Measurements from ENCODE around the gene BID. TPM values are rescaled to one million over a fixed set of nuclear protein-coding genes. Genes with fewer than 3 reads are reported as not detected.

BID gene
- total RNA-seq, 1 experiment from 2014 or later: 32.5 TPM

GRCh38 chr22:17783773-17784480, 9.7 kb upstream of the BID start:
- CTCF ChIA-PET: interaction anchor here (1.2 to 7.2 kb wide), 8 partner anchors 12 to 305 kb away, joined by 3 to 302 read pairs (median 22); partner anchors contain the start of gene BID
- H3K9me3 Mint-ChIP-seq: no peaks in the 10 kb centered on the region
- no peak overlapping the region for H3K27ac Mint-ChIP-seq
- H3K4me3 Mint-ChIP-seq: no peak overlapping the region
- H3K27me3 Mint-ChIP-seq (ENCODE audit: low read depth): no peaks in the 10 kb centered on the region; the same call in 1 of the 2 replicates
- DNase-seq (ENCODE audit: low spot score): no peak
- POLR2A ChIA-PET: interaction anchor here (2.2 kb wide), 1 partner anchor 10 kb away, joined by 13 read pairs; the partner anchor contains the start of gene BID
- no peak for ATAC-seq
- TF ChIP-seq NFE2L1 (CRISPR knock-in tag; IDR thresholded peaks at IDR 0.05) (no peak), ZNF416 (CRISPR knock-in tag; IDR thresholded peaks at IDR 0.05) (no peak), TP53 (CRISPR knock-in tag; IDR thresholded peaks at IDR 0.05) (no peak), SOX15 (CRISPR knock-in tag; IDR thresholded peaks at IDR 0.05) (no peak), FOXJ3 (CRISPR knock-in tag; IDR thresholded peaks at IDR 0.05; ENCODE audit: borderline replicate concordance) (no peak), ZNF532 (CRISPR knock-in tag; IDR thresholded peaks at IDR 0.05; ENCODE audit: borderline replicate concordance) (no peak), MYBL2 (CRISPR knock-in tag; IDR thresholded peaks at IDR 0.05) (no peak), ZNF263 (CRISPR knock-in tag; IDR thresholded peaks at IDR 0.05; ENCODE audit: low read depth) (no peak), USF2 (CRISPR knock-in tag; IDR thresholded peaks at IDR 0.05) (no peak), IRF2 (CRISPR knock-in tag; IDR thresholded peaks at IDR 0.05; ENCODE audit: borderline replicate concordance, low read depth) (no peak), ETV6 (CRISPR knock-in tag; IDR thresholded peaks at IDR 0.05) (no peak), ERG (CRISPR knock-in tag; IDR thresholded peaks at IDR 0.05) (no peak), CBFB (CRISPR knock-in tag; IDR thresholded peaks at IDR 0.05; ENCODE audit: low read depth) (no peak), ZNF317 (CRISPR knock-in tag; IDR thresholded peaks at IDR 0.05; ENCODE audit: borderline replicate concordance, low read depth) (no peak), FOXP1 (CRISPR knock-in tag; IDR thresholded peaks at IDR 0.05; ENCODE audit: borderline replicate concordance) (no peak), E2F4 (CRISPR knock-in tag; IDR thresholded peaks at IDR 0.05; ENCODE audit: borderline replicate concordance, low read depth) (no peak), PRDM15 (CRISPR knock-in tag; IDR thresholded peaks at IDR 0.05) (no peak)
- no peaks in the 10 kb centered on the region for H3K36me3 Mint-ChIP-seq
- H3K4me1 Mint-ChIP-seq: peaks cover 26% of the 10 kb centered on the region

Data from WTC11 (cell line).